ENCODE data around the gene KIAA2012.
"Not testable (repeated sequence)": the region's sequence is repeated elsewhere in the genome, so short reads cannot be mapped to it uniquely, and the experiment has no call there.

The KIAA2012 gene

GRCh38 chr2:202187570-202187969 lies 114.5 kb downstream of the KIAA2012 start:
- DNase-seq (ENCODE audit: low read depth in 2 of 3, low spot score in 2 of 3): no peak

GRCh38 chr2:202193305-202193704 lies 120.2 kb downstream of the KIAA2012 start:
- no peak for DNase-seq (ENCODE audit: low read depth in 2 of 3, low spot score in 2 of 3)

DNA sequence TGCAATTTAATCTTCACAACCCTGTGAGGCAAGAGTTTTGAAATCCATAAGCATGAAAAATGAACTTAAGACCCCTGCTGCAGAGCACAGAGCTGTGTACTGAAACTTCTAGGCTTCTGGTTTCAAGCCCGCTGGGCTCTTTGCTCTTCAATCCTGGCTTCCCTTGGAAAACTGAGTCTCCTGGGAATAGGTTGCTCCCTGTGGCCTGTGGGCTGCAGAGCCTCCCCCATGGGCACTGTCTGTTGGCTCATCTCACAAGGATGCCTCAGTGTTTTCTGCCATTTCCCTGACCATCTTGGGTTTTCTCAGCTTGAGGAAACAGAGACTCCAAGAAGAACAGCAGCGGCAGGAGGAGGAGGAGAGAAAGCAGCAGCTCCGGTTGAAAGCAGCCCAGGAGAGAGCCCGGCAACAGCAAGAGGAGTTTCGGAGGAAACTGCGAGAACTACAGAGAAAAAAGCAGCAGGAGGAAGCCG lies 120.9 kb downstream of the KIAA2012 start:
- DNase-seq (ENCODE audit: low read depth in 2 of 3, low spot score in 2 of 3): no peak

DNA sequence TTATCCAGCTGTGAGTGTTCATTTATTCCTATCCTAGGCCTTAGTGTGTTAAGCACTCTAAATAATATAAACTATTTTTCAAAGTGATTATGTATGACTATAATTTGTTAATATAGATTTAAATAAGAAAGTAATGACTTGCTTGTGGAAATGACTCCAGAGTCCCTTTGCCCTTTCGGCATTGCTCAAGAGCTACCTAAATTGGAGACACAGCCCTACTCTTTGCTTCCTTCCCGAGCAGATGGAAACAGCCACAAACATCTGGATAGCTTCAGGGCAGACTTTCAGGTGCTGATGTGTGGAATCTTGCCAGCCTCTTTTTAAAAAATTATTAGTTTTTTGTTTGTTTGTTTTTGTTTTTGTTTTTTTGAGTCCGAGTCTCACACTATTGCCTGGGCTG lies 121.4 kb downstream of the KIAA2012 start:
- no peak for DNase-seq (ENCODE audit: low read depth in 2 of 3, low spot score in 2 of 3)

- DNase-seq (ENCODE audit: low read depth in 2 of 3, low spot score in 2 of 3): no peak
These were observed 123.7 kb downstream of the KIAA2012 start for GRCh38 chr2:202196727-202197126.

DNA sequence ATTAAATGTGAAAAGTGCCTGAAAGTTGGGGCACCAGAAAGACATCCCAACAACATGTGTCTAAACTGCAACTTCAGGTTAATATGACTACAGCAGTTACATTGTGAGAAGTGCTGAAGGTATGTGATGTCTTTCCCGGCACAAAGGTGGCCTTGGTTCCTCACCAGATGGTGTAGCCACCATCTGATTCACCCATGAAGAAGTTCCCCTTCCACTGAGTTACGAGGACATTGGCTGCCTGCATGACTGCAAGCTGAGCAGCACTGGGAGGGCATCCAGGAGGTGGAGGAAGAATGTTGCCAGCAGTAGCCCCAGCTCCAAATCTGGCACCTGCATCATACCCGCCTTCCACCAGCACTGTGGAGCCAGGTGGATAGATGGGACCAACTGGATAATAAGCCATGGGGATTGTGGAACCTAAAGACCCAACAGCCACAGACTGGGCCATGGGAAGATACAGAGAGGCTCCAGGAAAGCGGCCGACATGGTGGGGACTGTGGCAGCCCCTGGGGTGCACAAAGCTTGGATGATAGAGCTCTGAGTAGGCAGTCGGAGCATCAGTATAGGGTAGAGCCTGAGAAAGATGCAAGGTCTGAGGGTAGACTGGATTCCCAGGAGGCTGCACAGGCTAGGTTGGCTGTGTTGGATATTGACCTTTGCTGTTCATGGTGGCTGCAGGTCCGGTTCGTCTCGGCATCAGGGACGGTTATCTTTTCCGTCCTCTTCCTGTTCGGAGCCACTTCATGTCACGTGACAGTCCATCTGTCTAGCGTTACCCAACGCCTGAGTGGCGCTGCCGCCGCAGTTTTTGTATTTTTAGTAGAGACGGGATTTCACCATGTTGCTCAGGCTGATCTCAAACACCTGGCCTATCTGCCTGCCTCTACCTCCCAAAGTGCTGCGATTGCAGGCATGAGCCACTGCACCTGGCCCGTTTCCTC lies 128.4 kb downstream of the KIAA2012 start:
- DNase-seq (ENCODE audit: low read depth in 2 of 3, low spot score in 2 of 3): no peak

DNA sequence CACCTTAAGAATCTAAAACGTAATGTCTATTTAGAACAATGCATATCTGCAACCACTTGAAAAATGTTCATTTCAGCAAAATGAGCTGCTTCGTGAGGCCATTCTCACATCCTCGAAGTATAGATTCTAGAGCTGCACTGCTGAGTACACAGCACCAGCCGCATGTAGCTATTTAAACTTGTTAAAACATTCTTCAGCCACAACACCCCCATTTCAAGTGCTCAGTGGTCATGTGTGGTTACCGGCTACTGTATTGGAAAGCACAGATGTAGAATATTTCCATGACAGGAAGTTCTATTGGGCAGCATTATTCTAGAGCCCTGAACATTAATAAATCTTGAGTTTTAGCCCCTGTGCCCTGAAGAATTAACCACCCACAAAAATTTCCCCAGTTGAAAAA lies 130.3 kb downstream of the KIAA2012 start:
- no peak for DNase-seq (ENCODE audit: low read depth in 2 of 3, low spot score in 2 of 3)

- DNase-seq (ENCODE audit: low read depth in 2 of 3, low spot score in 2 of 3): no peak
These were observed 131.8 kb downstream of the KIAA2012 start for GRCh38 chr2:202204855-202205254.

DNA sequence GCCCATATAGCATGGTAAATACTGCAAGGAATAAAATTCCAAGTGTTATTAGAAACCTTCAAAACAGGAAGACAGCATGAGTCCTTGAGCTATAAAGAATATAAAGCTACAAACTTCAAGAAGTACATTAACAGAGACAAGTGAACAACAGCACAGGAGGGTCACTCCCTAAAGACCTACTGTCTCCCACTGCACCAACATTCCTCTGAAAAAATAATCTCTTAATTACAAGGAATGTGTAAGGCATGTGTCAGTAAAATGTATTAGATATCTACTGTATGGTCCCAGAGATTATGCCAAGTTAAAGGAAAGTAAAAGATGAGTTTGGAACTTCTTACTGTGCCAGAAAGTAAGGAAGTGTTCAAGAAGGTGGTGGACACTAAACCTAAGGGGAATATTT lies 135.5 kb downstream of the KIAA2012 start:
- no peak for DNase-seq (ENCODE audit: low read depth in 2 of 3, low spot score in 2 of 3)

- no peak for DNase-seq (ENCODE audit: low read depth in 2 of 3, low spot score in 2 of 3)
These were observed 142.1 kb downstream of the KIAA2012 start for GRCh38 chr2:202215179-202215578.

DNA sequence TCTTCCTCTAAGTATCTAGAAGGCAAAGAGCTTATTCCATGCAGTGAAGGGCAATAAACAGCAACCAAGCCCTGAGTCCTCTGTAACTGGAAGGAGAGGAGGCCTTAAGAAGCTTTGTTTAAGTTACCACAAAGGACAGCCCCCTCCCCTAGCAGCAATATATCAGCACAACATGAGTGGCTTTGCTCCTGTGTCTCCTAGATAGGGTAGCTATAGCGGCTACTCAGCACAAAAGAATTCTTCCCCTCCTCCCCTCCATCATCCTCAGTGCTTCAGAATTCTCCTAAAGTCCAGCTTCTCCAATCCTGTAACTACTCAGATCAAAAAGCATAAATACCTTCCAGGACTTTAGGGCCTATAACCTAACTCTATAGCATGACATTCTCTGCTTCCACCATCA lies 148.8 kb downstream of the KIAA2012 start:
- DNase-seq (ENCODE audit: low read depth in 2 of 3, low spot score in 2 of 3): no peak

DNA sequence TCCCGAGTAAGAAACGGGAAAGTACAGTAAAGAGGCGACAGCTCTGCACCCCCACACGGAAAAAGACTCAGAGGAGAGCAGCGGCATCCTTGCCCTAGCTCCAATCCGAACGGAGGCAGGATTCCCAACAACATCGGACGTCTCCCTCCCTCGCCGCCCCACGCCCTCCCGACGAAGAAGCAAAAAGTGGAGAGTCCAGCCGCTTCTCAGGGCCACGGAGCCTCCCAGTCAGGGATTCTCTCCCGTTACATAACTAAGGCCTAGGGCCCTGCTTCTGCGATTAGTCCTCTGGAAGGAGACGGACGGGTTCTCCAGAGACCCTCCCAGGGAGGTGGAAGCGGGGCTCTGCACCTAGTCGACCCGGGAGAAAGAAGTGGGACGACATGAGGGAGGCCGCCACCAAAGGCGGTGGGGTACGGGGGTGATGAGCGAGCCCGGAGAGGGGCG lies 164.8 kb downstream of the KIAA2012 start:
- DNase-seq (ENCODE audit: low read depth in 2 of 3, low spot score in 2 of 3): peak in 2 of 3 experiments; percentile 14 to 18

DNA sequence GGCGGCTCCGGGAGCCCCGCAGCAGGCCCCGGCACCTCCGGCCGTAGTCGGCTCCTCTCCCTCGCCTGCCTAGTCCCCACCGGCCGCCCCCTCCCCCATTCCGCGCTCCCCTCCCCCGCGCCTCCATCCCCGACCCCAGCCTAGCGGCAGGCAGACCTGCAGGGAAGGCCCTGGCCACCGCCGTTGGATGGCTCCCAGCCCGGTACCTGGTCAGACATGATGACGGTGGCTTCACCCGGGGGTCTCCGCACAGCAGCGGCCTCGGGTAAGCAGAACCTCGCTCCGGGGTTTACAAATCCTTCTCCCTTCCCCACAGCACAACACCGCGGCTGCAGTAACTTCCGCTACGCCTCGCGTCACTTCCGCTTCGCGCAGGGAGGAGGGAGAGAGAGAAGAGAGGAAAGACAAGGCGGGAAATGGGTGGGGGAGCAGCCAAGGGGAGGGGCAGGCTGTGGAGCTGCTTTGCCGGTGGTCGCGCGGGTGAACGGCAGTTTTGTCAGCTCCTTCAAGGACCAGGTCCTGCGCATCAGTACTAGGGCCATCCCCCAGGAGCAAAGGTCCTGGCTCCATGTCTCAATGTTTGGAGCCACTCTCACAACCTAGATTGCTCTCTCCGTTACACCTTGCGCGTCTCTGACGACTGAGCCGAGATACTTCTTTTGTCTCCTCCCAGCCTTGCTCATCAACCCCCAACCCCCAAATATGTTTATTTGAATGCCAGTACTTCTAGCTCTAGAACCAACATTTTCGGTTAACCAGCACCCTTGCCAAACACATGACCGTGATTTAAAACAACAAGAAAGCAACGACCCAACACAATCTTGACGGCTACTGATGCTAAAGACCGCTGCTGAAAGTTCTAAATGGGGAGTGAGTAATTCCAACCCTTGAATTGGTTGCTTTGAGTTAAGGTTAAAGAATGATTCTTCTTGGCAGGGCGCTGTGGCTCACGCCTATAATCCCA lies 165.5 kb downstream of the KIAA2012 start, which contains the start of gene SUMO1:
Gene SUMO1 (minus strand): TSS at position 364 of the 964 bp plus-strand sequence. CDS start 146 bp downstream, at position 218.
- peak; percentile 72 to 83 (median 79) for DNase-seq (ENCODE audit: low read depth in 2 of 3, low spot score in 2 of 3)

DNA sequence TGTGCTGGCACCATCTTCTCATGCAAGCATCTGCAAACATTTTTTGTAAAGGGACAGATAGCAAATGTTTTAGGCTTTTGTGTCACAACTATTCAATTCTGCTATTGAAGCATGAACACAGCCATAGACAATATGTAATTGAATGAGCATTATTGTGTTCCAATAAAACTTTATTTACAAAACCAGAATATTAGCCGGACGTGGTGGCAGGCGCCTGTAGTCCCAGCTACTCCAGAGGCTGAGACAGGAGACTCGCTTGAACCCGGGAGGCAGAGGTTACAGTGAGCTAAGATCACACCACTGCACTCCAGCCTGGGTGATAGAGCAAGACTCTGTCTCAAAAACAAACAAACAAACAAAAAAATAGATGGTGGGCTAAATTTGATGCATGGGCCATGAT lies 174.7 kb downstream of the KIAA2012 start:
- DNase-seq (ENCODE audit: low read depth in 2 of 3, low spot score in 2 of 3): not testable (repeated sequence)

DNA sequence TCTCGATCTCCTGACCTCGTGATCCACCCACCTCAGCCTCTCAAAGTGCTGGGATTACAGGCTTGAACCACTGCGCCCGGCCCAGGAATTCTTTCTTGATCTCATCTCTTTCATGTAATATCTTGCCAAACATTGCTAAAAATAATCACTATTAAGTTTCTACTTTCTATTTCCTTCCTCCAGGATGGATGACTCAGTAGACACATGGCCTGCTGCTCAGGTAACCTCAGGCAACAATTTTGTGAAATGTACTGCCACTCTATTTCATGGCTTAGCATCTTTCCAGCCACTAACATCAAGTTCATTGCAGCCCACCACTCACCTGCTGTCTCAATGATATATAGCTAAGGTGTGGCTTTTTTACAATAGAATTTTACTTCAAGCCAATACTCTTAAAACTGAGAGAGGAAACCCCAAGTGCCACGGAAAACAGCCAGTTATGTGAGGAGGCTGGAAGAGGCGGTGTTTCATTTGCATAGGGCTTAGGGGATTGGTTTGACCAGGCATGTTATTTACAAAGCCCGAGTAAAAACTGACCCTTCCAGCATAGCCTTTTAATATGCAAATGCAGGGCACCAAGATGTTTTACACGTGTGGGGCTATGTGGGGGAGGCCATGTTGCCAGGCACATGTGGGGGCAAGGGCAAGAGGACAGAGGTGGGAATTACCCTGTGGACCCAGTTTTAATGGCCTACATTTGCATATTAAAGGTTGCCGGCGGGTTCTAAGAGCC lies 176.6 kb downstream of the KIAA2012 start:
- no peak for DNase-seq (ENCODE audit: low read depth in 2 of 3, low spot score in 2 of 3)

- no peak for DNase-seq (ENCODE audit: low read depth in 2 of 3, low spot score in 2 of 3)
These were observed 178.4 kb downstream of the KIAA2012 start for GRCh38 chr2:202251494-202251893.

All from activated CD8-positive, alpha-beta memory T cell treated with anti-CD3 and anti-CD28 coated beads for 48 hours (primary cell).